Transverse colon (tissue), 4 donors: ENCODE measurements around the gene RNGTT. TPM values are rescaled to one million over a fixed set of nuclear protein-coding genes. Genes with fewer than 3 reads are reported as not detected.

Experiments used
- DNase-seq: peaks from one replicate; pipeline ENCODE4 v3.0.0-alpha.2; 2019
- H3K27ac ChIP-seq, 4 donors: fragments of 200-600 bp; sonication (generic); 2 replicates each; pipeline ENCODE4 v1.5.1; 2016 to 2018; ENCODE audit warnings: inconsistent platforms in 4 of 4
- H3K27me3 ChIP-seq: fragments of 200-600 bp; sonication (generic); 2 replicates; pipeline ENCODE4 v1.5.1; 2017; ENCODE audit warnings: inconsistent platforms
- H3K36me3 ChIP-seq, 4 donors: fragments of 200-600 bp; sonication (generic); 2 replicates each; pipeline ENCODE4 v1.5.1; 2017 to 2019; ENCODE audit warnings: inconsistent platforms in 4 of 4
- H3K4me1 ChIP-seq, 4 donors: fragments of 200-600 bp; sonication (generic); 2 replicates each; pipeline ENCODE4 v1.5.1; 2017 to 2020; ENCODE audit warnings: inconsistent platforms in 4 of 4
- H3K4me3 ChIP-seq, 4 donors: fragments of 200-600 bp; sonication (generic); 1 replicate in 1 of 4; 2 replicates in 3 of 4; pipeline versions ENCODE4 v1.5.1 to v1.6.1; 2017 to 2019; ENCODE audit warnings: inconsistent platforms in 4 of 4
- H3K9me3 ChIP-seq, 2 donors: fragments of 200-600 bp; sonication (generic); 2 replicates each; pipeline ENCODE4 v1.5.1; 2017 to 2019; ENCODE audit warnings: inconsistent platforms in 2 of 2
- CTCF ChIP-seq, 5 experiments: fragments of 200-600 bp in 3 of 5; fragments of 450-650 bp in 2 of 5; sonication (generic) in 3 of 5; IDR thresholded peaks; 1 replicate in 2 of 5; 2 replicates in 3 of 5; pipeline ENCODE4 v1.5.1; 2016 to 2017; ENCODE audit warnings: antibody characterized with exemption in 5 of 5, inconsistent platforms in 3 of 5, mild to moderate bottlenecking in 2 of 5, moderate library complexity in 1 of 5
- EP300 ChIP-seq: sonication (generic); formaldehyde crosslinking; IDR thresholded peaks from one replicate; pipeline ENCODE4 v1.6.1; 2017; ENCODE audit warnings: antibody characterized with exemption, low read depth
- POLR2A ChIP-seq: fragments of 450-650 bp; IDR thresholded peaks from one replicate; pipeline ENCODE4 v1.6.1; 2016; ENCODE audit warnings: antibody characterized with exemption, mild to moderate bottlenecking, moderate library complexity
- POLR2AphosphoS5 ChIP-seq, 3 donors: sonication (generic); formaldehyde crosslinking; IDR thresholded peaks; one replicate each; pipeline ENCODE4 v1.6.1; 2016; ENCODE audit warnings: antibody characterized with exemption in 3 of 3
- WGBS, 2 donors: methylation state at CpG; one replicate each; pipeline ENCODE4 v1.1.5; 2018; ENCODE audit warnings: low coverage in 1 of 2; 5-methylcytosine and 5-hydroxymethylcytosine counted together
- in situ Hi-C, 4 donors: fragments of 200-750 bp; cut with MboI; loops; one replicate each; pipeline versions ENCODE4 v1.15.0 to v1.15.1; 2017; ENCODE audit warnings: low sequenced_read_pairs in 3 of 4, low pct_ligation_motif_present in 1 of 4, low pct_unique_long_range_greater_than_20kb in 1 of 4
- intact Hi-C: fragments of 100-400 bp; cut with DNase I; formaldehyde crosslinking; loops from one replicate; pipeline ENCODE4 v1.15.1; 2023; ENCODE audit warnings: low total_unique reads
- total RNA-seq, 4 donors: library from RNA; depleted of rRNA; stranded (reverse); fragments of >200 nt; gene quantifications; one replicate each; pipeline ENCODE4 v1.1.0, GENCODE V29; 2016

Gene RNGTT
- total RNA-seq, 4 donors from 2014 or later: 5.4 to 20.9 (median 15.2) TPM

GRCh38 chr6:88852775-88853174 lies 110.6 kb downstream of the RNGTT start:
- Histone ChIP-seq H3K4me3 (no peak overlapping the region), H3K27me3 (no peaks in the 10 kb centered on the region), H3K4me1 (no peaks in the 10 kb centered on the region), H3K36me3 (no peaks in the 10 kb centered on the region), H3K27ac (no peak overlapping the region), H3K9me3 (no peaks in the 10 kb centered on the region)
- TF ChIP-seq POLR2AphosphoS5 (IDR thresholded peaks at IDR 0.05) (no peak), EP300 (no peak), CTCF (IDR thresholded peaks at IDR 0.05) (no peak), POLR2A (no peak)
- intact Hi-C loops (no loop called here), in situ Hi-C loops (loop anchor here in 1 of 4 donors (25.0 kb wide), 1 partner anchor 915 kb away; no protein-coding TSS in a partner anchor)
- no peak for DNase-seq

DNA sequence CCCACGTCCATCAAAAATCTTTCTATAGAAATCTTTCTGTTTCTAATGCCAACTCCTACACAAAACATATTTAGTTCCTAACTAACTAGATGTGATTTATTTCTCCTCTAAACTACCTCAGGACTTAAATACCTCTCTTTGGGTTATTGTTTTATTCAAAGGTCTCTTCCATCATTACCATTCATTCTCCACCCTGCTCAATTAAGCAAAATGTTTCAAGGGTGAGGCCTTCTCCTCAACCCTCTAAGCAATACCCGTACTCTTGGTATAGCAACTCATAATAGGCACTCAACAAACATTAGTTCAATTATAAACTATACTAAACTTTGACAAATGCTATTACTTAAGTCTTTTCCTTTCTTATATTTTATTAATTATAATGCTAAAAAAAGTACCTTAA lies 111.4 kb downstream of the RNGTT start:
- Histone ChIP-seq H3K4me3 (no peak overlapping the region), H3K27me3 (no peaks in the 10 kb centered on the region), H3K27ac (no peak overlapping the region), H3K36me3 (peaks cover 0 to 4% (median 0%) of the 10 kb centered on the region in 4 donors), H3K4me1 (no peaks in the 10 kb centered on the region), H3K9me3 (no peaks in the 10 kb centered on the region)
- intact Hi-C loops (no loop called here), in situ Hi-C loops (loop anchor here in 1 of 4 donors (25.0 kb wide), 1 partner anchor 915 kb away; no protein-coding TSS in a partner anchor)
- WGBS, 2 donors: 93 to 100% methylated on average over 2 of the region's 2 CpGs
- TF ChIP-seq POLR2A (no peak), POLR2AphosphoS5 (IDR thresholded peaks at IDR 0.05) (no peak), CTCF (IDR thresholded peaks at IDR 0.05) (no peak), EP300 (no peak)
- no peak for DNase-seq

GRCh38 chr6:88848870-88849269 lies 114.5 kb downstream of the RNGTT start:
- H3K4me3 ChIP-seq: no peak overlapping the region
- no peak for TF ChIP-seq EP300
- TF ChIP-seq CTCF (IDR thresholded peaks at IDR 0.05): no peak
- no peak for TF ChIP-seq POLR2AphosphoS5 (IDR thresholded peaks at IDR 0.05)
- TF ChIP-seq POLR2A: no peak
- no peaks in the 10 kb centered on the region for H3K9me3 ChIP-seq
- 75 to 88% methylated on average over 1 of the region's 1 CpG for WGBS, 2 donors
- H3K36me3 ChIP-seq: peaks cover 0 to 4% (median 2%) of the 10 kb centered on the region in 4 donors
- DNase-seq: no peak
- H3K4me1 ChIP-seq: no peaks in the 10 kb centered on the region
- intact Hi-C loops: no loop called here
- no peak overlapping the region for H3K27ac ChIP-seq
- in situ Hi-C loops: no loop called here
- no peaks in the 10 kb centered on the region for H3K27me3 ChIP-seq

GRCh38 chr6:88843040-88843439 lies 120.4 kb downstream of the RNGTT start:
- peaks cover 0 to 5% (median 2%) of the 10 kb centered on the region in 4 donors for H3K36me3 ChIP-seq
- no peaks in the 10 kb centered on the region for H3K27me3 ChIP-seq
- peaks cover 0 to 11% (median 5%) of the 10 kb centered on the region in 4 donors for H3K4me1 ChIP-seq
- H3K9me3 ChIP-seq: no peaks in the 10 kb centered on the region
- in situ Hi-C loops (no loop called here), intact Hi-C loops (no loop called here)
- DNase-seq: no peak
- no peak for TF ChIP-seq POLR2AphosphoS5 (IDR thresholded peaks at IDR 0.05)
- TF ChIP-seq POLR2A: no peak
- TF ChIP-seq CTCF (IDR thresholded peaks at IDR 0.05): no peak
- no peak for TF ChIP-seq EP300
- H3K27ac ChIP-seq: peak overlapping the region in 1 of 4 donors; percentile 6
- no peak overlapping the region for H3K4me3 ChIP-seq
